ENCODE data around the gene NUDT8.

The NUDT8 gene

GRCh38 chr11:67585911-67586310 is 43.8 kb downstream of the NUDT8 start:
- DNase-seq = no peak

- no peak for DNase-seq
These were observed 44.6 kb downstream of the NUDT8 start for GRCh38 chr11:67584881-67585873.

GRCh38 chr11:67584205-67584880 is 45.4 kb downstream of the NUDT8 start:
- peak; percentile 23 for DNase-seq

GRCh38 chr11:67583247-67584204 is 46.2 kb downstream of the NUDT8 start, which contains the start of gene GSTP1:
Gene GSTP1 (plus strand): TSS chr11:67583812. CDS start chr11:67583844, 32 bp downstream.
- DNase-seq = peak; percentile 77

DNA sequence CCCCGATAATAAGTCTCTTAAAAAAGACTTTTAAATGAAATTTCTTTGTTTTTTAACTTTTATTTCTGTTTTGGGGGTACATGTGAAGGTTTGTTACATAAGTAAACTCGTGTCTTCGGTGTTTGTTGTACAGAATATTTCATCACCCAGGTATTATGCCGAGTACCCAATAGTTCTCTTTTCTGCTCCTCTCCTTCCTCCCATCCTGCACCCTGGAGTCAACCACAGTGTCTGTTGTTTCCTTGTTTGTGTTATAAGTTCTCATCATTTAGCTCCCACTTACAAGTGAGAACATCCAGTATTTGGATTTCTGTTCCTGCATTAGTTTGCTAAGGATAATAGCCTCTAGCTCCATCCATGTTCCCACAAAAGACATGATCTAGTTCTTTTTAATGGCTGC is 47.7 kb downstream of the NUDT8 start:
- DNase-seq = no peak

GRCh38 chr11:67581469-67581868 is 48.3 kb downstream of the NUDT8 start:
- DNase-seq = no peak

GRCh38 chr11:67577951-67578350 is 51.8 kb downstream of the NUDT8 start:
- no peak for DNase-seq

Measured in CD4-positive, alpha-beta T cell treated with Interleukin-12 subunit alpha and Interleukin-12 subunit beta, for 1 hour (primary cell).